Measurements from ENCODE around the gene RGS10.
"Not testable (repeated sequence)": the region's sequence is repeated elsewhere in the genome, so short reads cannot be mapped to it uniquely, and the experiment has no call there.

The RGS10 gene

DNA sequence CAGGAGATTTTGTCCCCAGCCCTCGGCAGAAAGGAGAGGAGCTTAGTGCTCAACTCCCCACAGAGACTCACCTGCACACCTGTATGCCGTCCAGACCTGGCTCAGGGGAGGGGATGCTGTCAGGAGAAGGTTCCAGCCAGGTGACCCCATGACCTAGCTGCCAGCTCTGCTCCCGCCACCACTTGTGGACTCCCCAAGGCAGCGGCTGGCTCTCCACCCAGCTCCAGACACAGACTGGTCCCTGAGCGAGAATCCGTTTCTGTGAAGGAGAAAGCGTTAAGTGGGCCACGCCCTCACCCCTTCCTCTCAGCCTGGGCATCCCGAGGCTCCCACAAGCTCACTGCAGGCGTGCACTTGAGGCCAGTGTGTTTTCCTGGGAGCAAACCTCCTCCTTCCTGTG, 76.4 kb downstream of the RGS10 start:
- H3K4me2 ChIP-seq (ENCODE audit: low read length), result no peak overlapping the region
- H3K27ac ChIP-seq (ENCODE audit: low read length), result no peak overlapping the region
- H2AFZ ChIP-seq (ENCODE audit: low read depth, low read length), result no peak overlapping the region
- H3K9me3 ChIP-seq (ENCODE audit: insufficient read depth, low read length), result no peaks in the 10 kb centered on the region
- no peaks in the 10 kb centered on the region for H3K36me3 ChIP-seq (replicated peaks; ENCODE audit: low read depth, low read length)
- peaks cover 10% of the 10 kb centered on the region; the same call in 1 of the 2 replicates for H3K27me3 ChIP-seq (ENCODE audit: low read depth, low read length)
- no peak overlapping the region for H3K4me3 ChIP-seq (ENCODE audit: low read length)
- peaks cover 16% of the 10 kb centered on the region for H3K4me1 ChIP-seq (ENCODE audit: low read length)
- no peaks in the 10 kb centered on the region for H4K20me1 ChIP-seq (ENCODE audit: insufficient read depth, low read length)
- TF ChIP-seq, protein P1, sequence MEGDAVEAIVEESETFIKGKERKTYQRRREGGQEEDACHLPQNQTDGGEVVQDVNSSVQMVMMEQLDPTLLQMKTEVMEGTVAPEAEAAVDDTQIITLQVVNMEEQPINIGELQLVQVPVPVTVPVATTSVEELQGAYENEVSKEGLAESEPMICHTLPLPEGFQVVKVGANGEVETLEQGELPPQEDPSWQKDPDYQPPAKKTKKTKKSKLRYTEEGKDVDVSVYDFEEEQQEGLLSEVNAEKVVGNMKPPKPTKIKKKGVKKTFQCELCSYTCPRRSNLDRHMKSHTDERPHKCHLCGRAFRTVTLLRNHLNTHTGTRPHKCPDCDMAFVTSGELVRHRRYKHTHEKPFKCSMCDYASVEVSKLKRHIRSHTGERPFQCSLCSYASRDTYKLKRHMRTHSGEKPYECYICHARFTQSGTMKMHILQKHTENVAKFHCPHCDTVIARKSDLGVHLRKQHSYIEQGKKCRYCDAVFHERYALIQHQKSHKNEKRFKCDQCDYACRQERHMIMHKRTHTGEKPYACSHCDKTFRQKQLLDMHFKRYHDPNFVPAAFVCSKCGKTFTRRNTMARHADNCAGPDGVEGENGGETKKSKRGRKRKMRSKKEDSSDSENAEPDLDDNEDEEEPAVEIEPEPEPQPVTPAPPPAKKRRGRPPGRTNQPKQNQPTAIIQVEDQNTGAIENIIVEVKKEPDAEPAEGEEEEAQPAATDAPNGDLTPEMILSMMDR (IDR thresholded peaks at IDR 0.05; ENCODE audit: low read depth, low read length), result no peak
- no peak for TF ChIP-seq EZH2phosphoT487 (IDR thresholded peaks at IDR 0.05; ENCODE audit: low read depth)
- no peaks in the 10 kb centered on the region for H3K79me2 ChIP-seq (ENCODE audit: low read length)
- H3K9ac ChIP-seq (ENCODE audit: low read length), result no peak overlapping the region

DNA sequence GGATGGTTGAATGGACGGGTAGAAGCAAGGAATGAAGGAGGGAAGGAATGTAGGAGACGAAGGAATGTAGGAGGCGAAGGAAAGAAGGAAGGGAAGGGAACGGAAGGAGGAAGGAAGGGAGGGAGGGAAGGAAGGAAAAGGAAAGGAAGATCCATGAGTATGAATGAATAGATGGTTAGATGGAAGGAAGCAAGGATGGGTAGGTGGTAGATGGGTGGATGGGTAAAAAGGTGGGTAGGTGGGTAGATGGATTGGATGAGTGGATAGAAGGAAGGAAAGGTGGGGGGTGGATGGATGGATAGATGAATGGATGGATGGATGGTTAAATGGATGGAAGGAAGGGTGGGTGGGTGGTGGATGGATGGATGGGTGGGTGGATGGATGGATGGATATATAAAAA, 77.4 kb downstream of the RGS10 start:
- H3K4me3 ChIP-seq (ENCODE audit: low read length), result no peak overlapping the region
- H3K36me3 ChIP-seq (replicated peaks; ENCODE audit: low read depth, low read length), result no peaks in the 10 kb centered on the region
- H3K4me2 ChIP-seq (ENCODE audit: low read length), result no peak overlapping the region
- peaks cover 6% of the 10 kb centered on the region; the same call in 1 of the 2 replicates for H3K27me3 ChIP-seq (ENCODE audit: low read depth, low read length)
- H4K20me1 ChIP-seq (ENCODE audit: insufficient read depth, low read length), result no peaks in the 10 kb centered on the region
- no peak overlapping the region for H3K9ac ChIP-seq (ENCODE audit: low read length)
- no peaks in the 10 kb centered on the region for H3K79me2 ChIP-seq (ENCODE audit: low read length)
- H3K27ac ChIP-seq (ENCODE audit: low read length), result no peak overlapping the region
- H2AFZ ChIP-seq (ENCODE audit: low read depth, low read length), result no peak overlapping the region
- peaks cover 20% of the 10 kb centered on the region for H3K4me1 ChIP-seq (ENCODE audit: low read length)
- H3K9me3 ChIP-seq (ENCODE audit: insufficient read depth, low read length), result no peaks in the 10 kb centered on the region
- no peak for TF ChIP-seq EZH2phosphoT487 (IDR thresholded peaks at IDR 0.05; ENCODE audit: low read depth)
- TF ChIP-seq, protein P1 (IDR thresholded peaks at IDR 0.05; ENCODE audit: low read depth, low read length), result no peak

DNA sequence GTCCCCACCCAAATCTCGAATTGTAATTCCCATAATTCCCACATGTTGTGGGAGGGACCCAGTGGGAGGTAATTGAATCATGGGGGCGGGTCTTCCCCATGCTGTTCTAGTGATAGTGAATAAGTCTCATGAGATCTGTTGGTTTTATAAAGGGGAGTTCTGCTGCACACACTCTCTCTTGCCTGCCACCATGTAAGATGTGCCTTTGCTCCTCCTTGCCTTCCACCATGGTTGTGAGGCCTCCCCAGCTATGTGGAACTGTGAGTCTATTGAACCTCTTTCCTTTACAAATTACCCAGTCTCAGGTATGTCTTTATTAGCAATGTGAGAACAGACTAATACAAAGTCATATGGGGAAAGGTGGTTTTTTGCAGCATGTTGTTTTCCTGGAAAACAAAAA, 79.3 kb downstream of the RGS10 start:
- not testable (repeated sequence) for H3K79me2 ChIP-seq (ENCODE audit: low read length); H3K4me3 ChIP-seq (ENCODE audit: low read length); H4K20me1 ChIP-seq (ENCODE audit: insufficient read depth, low read length); H3K36me3 ChIP-seq (replicated peaks; ENCODE audit: low read depth, low read length); H3K9ac ChIP-seq (ENCODE audit: low read length); H3K9me3 ChIP-seq (ENCODE audit: insufficient read depth, low read length); H3K27ac ChIP-seq (ENCODE audit: low read length); H3K27me3 ChIP-seq (ENCODE audit: low read depth, low read length); H3K4me2 ChIP-seq (ENCODE audit: low read length); H2AFZ ChIP-seq (ENCODE audit: low read depth, low read length)
- H3K4me1 ChIP-seq (ENCODE audit: low read length), result peaks cover 20% of the 10 kb centered on the region

DNA sequence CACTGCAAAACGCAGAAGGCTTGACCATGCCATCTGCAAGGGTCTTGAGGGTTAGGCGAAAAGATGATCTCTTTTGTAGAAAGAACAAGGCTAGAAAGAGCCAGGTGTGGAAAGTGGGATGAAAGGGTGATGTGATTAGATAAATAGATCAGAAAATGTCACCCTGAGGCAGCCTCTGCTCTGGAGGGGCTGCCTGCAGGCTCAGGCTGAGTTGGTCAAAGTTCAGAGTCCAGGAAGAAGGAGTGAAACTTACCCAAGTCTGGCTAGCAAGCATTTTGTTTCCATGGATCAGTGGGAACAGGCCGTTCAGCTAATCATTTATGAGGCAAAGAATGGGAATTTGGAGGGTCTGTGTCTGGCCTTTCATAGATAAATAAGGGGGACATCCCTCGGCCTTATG, 79.7 kb downstream of the RGS10 start:
- H3K79me2 ChIP-seq (ENCODE audit: low read length), result no peaks in the 10 kb centered on the region
- H3K36me3 ChIP-seq (replicated peaks; ENCODE audit: low read depth, low read length), result no peaks in the 10 kb centered on the region
- 0 out of 2 replicates have a peak overlapping the region, but pooled peaks have one; percentile 62 for H3K4me2 ChIP-seq (ENCODE audit: low read length)
- no peaks in the 10 kb centered on the region for H4K20me1 ChIP-seq (ENCODE audit: insufficient read depth, low read length)
- H3K9ac ChIP-seq (ENCODE audit: low read length), result no peak overlapping the region
- no peak overlapping the region for H3K4me3 ChIP-seq (ENCODE audit: low read length)
- H2AFZ ChIP-seq (ENCODE audit: low read depth, low read length), result no peak overlapping the region
- no peak overlapping the region for H3K27ac ChIP-seq (ENCODE audit: low read length)
- H3K9me3 ChIP-seq (ENCODE audit: insufficient read depth, low read length), result no peaks in the 10 kb centered on the region
- no peak for TF ChIP-seq EZH2phosphoT487 (IDR thresholded peaks at IDR 0.05; ENCODE audit: low read depth)
- TF ChIP-seq, protein P1 (IDR thresholded peaks at IDR 0.05; ENCODE audit: low read depth, low read length), result no peak
- peaks cover 6% of the 10 kb centered on the region; the same call in 1 of the 2 replicates for H3K27me3 ChIP-seq (ENCODE audit: low read depth, low read length)
- peaks cover 20% of the 10 kb centered on the region for H3K4me1 ChIP-seq (ENCODE audit: low read length)

DNA sequence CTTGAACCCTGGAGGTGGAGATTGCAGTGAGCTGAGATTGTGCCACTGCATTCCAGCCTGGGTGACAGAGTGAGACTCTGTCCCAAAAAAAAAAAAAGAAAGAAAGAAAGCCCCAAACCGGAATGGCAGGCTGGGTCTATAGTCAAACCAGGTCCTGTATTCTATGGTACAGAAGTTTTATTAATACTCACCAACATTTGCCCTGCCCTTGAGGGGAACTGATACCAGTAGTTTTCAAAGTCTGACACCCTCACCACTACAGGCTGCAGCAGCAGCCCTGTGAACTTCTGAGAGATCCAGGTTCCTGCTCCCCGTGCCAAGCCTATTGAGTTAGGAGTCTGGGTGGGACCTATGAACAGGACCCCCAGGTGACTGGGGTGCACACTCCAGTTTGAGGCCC, 80.6 kb downstream of the RGS10 start:
- H3K9ac ChIP-seq (ENCODE audit: low read length), result no peak overlapping the region

More for the DNA sequence above, 80.6 kb downstream of the RGS10 start:
- Histone ChIP-seq H4K20me1 (ENCODE audit: insufficient read depth, low read length) (no peaks in the 10 kb centered on the region), H2AFZ (ENCODE audit: low read depth, low read length) (no peak overlapping the region), H3K27ac (ENCODE audit: low read length) (no peak overlapping the region), H3K9me3 (ENCODE audit: insufficient read depth, low read length) (no peaks in the 10 kb centered on the region), H3K4me2 (ENCODE audit: low read length) (peak overlapping the region; percentile 62), H3K4me3 (ENCODE audit: low read length) (peak overlapping the region; percentile 40), H3K27me3 (ENCODE audit: low read depth, low read length) (peaks cover 6% of the 10 kb centered on the region; the same call in 1 of the 2 replicates), H3K79me2 (ENCODE audit: low read length) (no peaks in the 10 kb centered on the region), H3K36me3 (replicated peaks; ENCODE audit: low read depth, low read length) (no peaks in the 10 kb centered on the region), H3K4me1 (ENCODE audit: low read length) (peaks cover 20% of the 10 kb centered on the region)
- TF ChIP-seq, protein P1 (IDR thresholded peaks at IDR 0.05; ENCODE audit: low read depth, low read length), result no peak
- no peak for TF ChIP-seq EZH2phosphoT487 (IDR thresholded peaks at IDR 0.05; ENCODE audit: low read depth)
